Measurements from ENCODE around the gene NKAIN2.

- TF ChIP-seq CTCF (IDR thresholded peaks at IDR 0.05) (no peak), POLR2A (IDR thresholded peaks at IDR 0.05) (no peak), POLR2AphosphoS5 (IDR thresholded peaks at IDR 0.05) (no peak)
Observed at GRCh38 chr6:124677874-124678273, 874.2 kb downstream of the NKAIN2 start.

All from sigmoid colon (tissue), 4 donors.